Lower leg skin (tissue), 3 donors: Measurements from ENCODE around the gene CDC7.

Source experiments
- CTCF ChIP-seq, 3 donors: fragments of 450-650 bp; IDR thresholded peaks; one replicate each; pipeline ENCODE4 v1.5.1; 2016; ENCODE audit warnings: antibody characterized with exemption in 3 of 3, mild to moderate bottlenecking in 3 of 3, moderate library complexity in 2 of 3
- POLR2A ChIP-seq, 2 donors: fragments of 450-650 bp; IDR thresholded peaks; one replicate each; pipeline ENCODE4 v1.6.1; 2016 to 2017; ENCODE audit warnings: antibody characterized with exemption in 2 of 2, mild to moderate bottlenecking in 1 of 2, moderate library complexity in 1 of 2

GRCh38 chr1:91526496-91526895 lies 25.8 kb downstream of the CDC7 start:
- TF ChIP-seq CTCF (IDR thresholded peaks at IDR 0.05) (no peak), POLR2A (IDR thresholded peaks at IDR 0.05) (no peak)
